NCI-H187 treated with DMSO at 0.1 percent for 48 hours (cell line): Measurements from ENCODE around the gene SORL1.

Experiments
- DNase-seq: peaks from one replicate; lab custom pipeline; 2025; lab: John Stamatoyannopoulos, UW

Gene SORL1

DNA sequence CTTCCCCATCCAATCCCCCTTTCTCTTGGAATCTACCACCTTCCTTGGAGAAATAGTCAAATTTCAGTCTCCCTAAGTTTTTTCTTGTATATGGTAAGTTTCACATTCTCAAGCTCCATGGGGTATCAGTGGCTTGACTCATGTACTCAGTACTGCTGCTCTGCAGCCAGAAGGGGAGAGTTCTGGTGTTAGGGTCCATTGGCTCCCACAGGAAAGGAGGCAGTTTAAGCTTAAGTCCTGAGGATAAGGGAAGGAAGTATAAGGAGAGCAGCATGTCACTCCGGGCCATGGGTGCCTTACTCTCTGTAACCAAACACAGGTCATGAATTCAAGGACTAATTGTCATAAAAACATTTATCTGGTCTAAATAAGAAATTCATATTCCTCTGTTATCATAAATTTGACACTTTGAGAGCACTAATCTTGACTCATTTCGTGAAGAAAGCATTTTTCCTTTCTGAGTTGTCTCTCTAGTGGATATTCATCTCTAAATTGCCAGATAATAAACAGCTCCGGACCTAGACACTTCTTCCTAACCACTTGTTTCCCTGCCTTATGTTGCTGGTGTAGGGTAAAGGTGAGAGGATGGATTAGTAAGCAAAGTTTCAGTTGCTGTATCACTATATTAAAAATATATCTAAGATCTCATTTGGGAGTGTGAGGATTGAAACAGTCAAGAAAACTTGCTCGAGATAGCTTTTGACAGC, 20.1 kb upstream of the SORL1 start:
- DNase-seq, result no peak

DNA sequence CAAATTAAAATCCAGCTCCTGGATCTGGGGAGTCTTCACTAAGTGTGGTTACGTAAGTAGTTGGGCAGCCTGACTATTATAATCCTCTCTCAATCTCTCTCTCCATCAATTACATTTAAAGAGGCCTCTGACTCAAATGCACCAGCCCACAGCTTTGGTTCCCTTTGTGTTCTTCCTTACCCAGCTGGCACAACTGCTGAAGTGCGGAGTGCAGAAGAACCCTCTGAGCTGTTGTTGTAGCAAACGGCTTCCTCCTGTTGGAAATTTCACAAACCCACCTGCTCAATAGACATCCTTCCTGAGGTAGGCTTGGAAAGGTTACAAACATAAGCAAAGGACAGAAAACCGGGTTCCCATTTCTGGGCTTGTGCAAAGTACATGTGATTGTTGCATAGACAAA, 17.0 kb upstream of the SORL1 start:
- DNase-seq, result no peak

GRCh38 chr11:121435551-121436511, 16.3 kb upstream of the SORL1 start:
- DNase-seq, result peak; percentile 64

DNA sequence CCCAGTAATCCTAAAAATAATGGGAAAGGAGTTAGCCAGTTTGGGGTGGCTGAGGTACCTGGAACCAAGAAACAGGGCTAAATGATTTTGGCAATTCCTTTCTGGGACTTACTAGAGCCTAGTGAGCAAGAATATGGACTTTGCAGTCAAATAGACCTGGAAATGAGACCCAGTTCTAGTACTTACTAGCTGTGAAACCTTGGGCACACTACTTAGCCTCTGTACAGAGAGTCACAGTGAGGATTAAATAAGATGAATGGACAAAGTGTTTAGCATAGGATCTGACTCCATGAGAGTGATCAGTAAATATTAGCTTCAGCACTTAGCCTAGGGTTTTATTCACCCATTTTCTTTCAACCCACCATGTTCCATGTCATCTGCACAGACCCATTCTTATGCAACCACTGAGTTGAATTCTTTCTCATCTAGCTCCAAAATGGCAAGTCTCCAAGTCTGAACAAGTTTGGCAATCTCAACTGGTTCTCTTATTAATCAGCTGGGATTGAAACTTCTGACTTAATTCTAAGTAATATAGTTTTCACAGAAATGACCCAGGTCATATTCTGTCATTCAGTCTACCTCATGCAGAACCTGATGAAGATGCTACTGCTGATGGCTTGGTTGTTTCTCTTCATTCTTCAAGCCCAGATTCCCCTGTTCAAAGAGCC, 15.0 kb upstream of the SORL1 start:
- DNase-seq, result no peak

GRCh38 chr11:121437686-121438078, 14.4 kb upstream of the SORL1 start:
- no peak for DNase-seq

- no peak for DNase-seq
Measured at GRCh38 chr11:121439337-121439736, 12.8 kb upstream of the SORL1 start.

DNA sequence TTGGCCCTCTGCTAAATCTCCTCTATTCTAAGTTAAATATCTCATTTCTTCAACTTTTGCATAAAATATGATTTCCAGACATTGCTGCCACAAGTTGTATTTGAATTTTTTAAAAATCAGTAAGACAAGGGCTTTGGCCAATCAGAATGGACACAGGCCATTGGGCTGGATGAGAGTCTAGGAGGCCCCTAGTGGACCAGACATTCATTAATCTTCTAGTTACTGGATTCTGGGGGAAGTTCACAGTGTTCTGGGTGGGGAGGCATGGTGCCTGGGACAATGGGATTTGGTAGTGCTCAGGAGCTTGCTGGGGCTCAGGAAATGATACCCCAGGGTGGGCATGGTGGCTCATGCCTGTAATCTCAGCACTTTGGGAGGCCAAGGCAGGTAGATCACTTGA, 12.4 kb upstream of the SORL1 start:
- DNase-seq, result no peak

DNA sequence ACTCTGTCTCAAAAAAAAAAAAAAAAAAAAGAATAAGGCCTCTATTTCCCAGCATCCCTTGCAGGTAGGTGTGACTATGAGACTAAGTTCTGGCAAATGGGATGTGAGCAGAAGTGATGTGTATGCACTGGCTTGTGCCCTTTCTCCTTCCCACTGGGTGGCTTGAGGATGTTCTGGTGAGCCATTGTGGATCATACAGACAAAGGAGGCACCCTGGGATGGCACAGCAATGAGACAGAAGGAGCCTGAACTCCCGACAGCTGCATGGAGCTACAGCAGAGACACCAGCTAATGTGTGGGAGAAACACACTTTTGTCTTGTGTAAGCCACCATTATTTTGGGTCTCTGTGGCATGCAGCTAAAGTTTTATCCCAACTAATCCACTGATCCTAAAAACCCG, 10.6 kb upstream of the SORL1 start:
- no peak for DNase-seq

DNA sequence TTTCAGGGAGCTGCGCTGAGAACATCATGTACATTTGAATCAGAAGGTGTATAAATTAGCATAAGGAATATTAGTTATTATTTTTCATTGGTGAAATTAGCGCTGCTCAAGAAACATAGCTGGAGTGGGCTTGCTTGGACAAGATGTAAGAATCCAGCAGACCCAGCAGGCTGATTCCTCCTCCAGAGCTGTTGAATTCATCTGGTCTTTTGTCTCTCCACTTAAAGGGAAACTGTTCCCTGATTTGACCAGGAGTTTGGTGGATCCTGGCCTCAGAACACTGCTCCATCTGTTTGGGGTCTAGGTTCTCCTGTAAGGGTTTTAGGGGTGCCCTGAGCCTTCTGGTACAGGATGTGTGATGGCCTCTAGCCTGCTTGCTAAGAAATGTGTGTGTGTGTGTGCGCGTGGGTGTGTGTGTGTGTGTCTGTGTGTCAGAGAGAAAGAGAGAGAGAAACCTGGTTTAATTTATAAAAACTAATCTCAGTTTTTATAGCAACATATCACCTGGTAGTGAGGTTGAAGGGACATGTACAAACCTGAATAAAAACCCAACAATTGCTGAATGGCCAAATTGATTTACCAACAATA, 8.3 kb upstream of the SORL1 start:
- no peak for DNase-seq

DNA sequence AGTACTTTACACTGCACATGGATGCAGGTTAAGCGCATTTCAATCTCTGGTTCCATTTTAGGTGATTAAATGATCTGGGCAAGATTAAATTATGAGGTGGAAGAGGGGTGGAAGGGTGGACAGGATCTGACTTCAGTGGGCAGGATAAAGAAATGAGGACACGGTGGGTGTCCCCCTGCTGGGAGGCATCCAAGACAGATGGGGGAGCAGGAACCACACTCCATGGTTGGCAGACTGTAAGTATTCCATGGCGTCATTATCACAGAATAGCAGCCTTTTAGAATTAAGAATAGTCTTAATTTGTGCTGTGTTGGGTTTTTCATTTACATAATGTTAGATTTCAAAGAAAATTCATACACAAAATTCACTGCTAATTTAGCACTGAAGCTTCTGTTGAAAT, 7.6 kb upstream of the SORL1 start:
- DNase-seq, result no peak

- no peak for DNase-seq
Measured at GRCh38 chr11:121445071-121445768, 6.9 kb upstream of the SORL1 start.

GRCh38 chr11:121446752-121447156, 5.4 kb upstream of the SORL1 start:
- no peak for DNase-seq

DNA sequence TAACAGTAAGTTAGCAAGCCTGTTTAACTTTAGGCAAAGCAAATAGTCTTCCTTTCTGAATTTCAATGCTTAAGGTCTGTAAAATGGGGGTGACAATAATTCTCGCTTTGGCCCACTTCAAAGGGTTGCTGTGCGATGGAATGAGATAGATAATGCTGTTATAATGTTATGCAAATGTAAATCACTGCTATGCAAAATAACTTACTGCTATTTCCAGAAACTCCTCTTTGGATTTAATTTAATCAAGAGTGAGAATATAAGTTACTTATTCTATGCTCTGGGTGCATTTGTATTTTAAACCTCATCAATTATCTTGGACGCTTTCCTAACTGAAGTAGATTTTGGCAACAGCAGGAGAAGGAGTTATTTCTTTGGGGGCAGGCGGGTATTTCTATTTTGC, 4.1 kb upstream of the SORL1 start:
- no peak for DNase-seq

GRCh38 chr11:121448431-121448941, 3.6 kb upstream of the SORL1 start:
- DNase-seq, result no peak

GRCh38 chr11:121449123-121449522, 3.0 kb upstream of the SORL1 start:
- DNase-seq, result no peak

- DNase-seq, result no peak
Measured at GRCh38 chr11:121449626-121450025, 2.5 kb upstream of the SORL1 start.

GRCh38 chr11:121450401-121450800, 1.7 kb upstream of the SORL1 start:
- DNase-seq, result no peak

- DNase-seq, result no peak
Measured at GRCh38 chr11:121451178-121451985, 732 bp upstream of the SORL1 start.

GRCh38 chr11:121452609-121453150, 566 bp downstream of the SORL1 start, which contains the start of gene SORL1-AS1:
TSS of gene SORL1-AS1 (minus strand) at chr11:121452967.
- DNase-seq, result no peak

DNA sequence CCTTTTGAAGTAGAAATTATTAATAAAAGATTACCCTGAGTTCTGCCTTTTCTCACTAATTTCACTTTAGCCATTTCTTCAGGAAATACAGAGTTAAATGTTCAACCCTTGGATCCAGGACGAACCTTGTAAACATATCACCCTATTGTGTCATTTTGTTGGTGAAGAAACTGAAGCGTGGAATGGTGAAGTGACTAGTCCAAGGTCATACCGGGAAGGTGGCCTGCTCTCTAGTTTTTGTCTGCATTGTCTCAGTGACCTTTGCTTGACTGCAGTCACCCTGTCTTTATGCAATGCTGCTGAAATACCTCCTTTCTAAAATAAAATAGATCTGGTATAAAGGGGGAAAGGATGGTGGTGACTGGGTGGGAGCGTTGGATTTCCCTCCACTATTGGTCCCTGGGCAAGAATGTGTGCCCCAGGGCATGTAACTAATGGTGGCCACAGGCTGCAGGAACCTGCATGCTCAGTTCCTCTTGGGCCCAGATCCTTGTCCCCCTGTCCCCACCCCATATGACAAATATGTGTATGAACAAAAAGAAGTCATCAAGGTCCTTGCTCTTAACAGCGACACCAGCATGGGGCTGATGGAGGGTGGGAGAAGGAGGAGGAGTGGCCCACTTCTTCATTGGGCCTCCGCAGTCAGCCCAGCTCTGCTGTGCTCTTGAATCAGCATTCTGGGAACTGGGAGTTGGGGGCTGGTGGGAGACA, 1.6 kb downstream of the SORL1 start:
- no peak for DNase-seq
